ENCODE measurements around the gene ASIC2.

The ASIC2 gene

GRCh38 chr17:33044771-33045170 is 248.3 kb downstream of the ASIC2 start:
- no peak overlapping the region for H3K4me3 ChIP-seq (ENCODE audit: control insufficient read depth, low read depth, low read length)
- DNase-seq (ENCODE audit: low read depth), result no peak
- no peak for TF ChIP-seq CTCF (IDR thresholded peaks at IDR 0.05; ENCODE audit: control insufficient read depth, insufficient read depth, low read depth, low read length, missing control alignments)

GRCh38 chr17:33040461-33040860 is 252.6 kb downstream of the ASIC2 start:
- H3K4me3 ChIP-seq (ENCODE audit: control insufficient read depth, low read depth, low read length), result no peak overlapping the region
- no peak for DNase-seq (ENCODE audit: low read depth)
- no peak for TF ChIP-seq CTCF (IDR thresholded peaks at IDR 0.05; ENCODE audit: control insufficient read depth, insufficient read depth, low read depth, low read length, missing control alignments)

GRCh38 chr17:33039874-33040273 is 253.2 kb downstream of the ASIC2 start:
- peak; percentile 27 for DNase-seq (ENCODE audit: low read depth)
- no peak overlapping the region for H3K4me3 ChIP-seq (ENCODE audit: control insufficient read depth, low read depth, low read length)
- no peak for TF ChIP-seq CTCF (IDR thresholded peaks at IDR 0.05; ENCODE audit: control insufficient read depth, insufficient read depth, low read depth, low read length, missing control alignments)

- no peak overlapping the region for H3K4me3 ChIP-seq (ENCODE audit: control insufficient read depth, low read depth, low read length)
- TF ChIP-seq CTCF (IDR thresholded peaks at IDR 0.05; ENCODE audit: control insufficient read depth, insufficient read depth, low read depth, low read length, missing control alignments), result peak; percentile 44
- DNase-seq (ENCODE audit: low read depth), result no peak
These were observed 254.4 kb downstream of the ASIC2 start for GRCh38 chr17:33038740-33039139.

DNA sequence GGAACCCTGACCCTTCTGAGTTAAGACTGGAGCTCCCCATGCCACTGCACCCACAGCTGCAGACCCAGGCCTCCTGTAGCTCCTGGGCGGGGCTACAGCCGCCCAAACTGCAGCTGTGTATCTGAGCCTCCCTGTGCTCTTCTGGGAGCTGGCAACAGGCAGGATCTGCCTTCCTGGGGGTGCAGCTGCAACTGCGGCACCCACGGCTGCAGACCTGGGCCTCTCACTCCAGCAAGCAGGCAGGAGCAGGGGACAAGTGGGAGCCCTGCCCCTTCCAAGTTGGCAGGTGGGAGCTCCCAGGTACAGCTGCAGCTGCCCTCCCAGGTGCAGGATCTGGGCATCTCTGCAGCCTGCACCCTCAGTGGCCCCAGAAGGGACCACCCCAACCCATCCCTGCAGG is 259.9 kb downstream of the ASIC2 start:
- no peak for TF ChIP-seq CTCF (IDR thresholded peaks at IDR 0.05; ENCODE audit: control insufficient read depth, insufficient read depth, low read depth, low read length, missing control alignments)
- no peak overlapping the region for H3K4me3 ChIP-seq (ENCODE audit: control insufficient read depth, low read depth, low read length)
- DNase-seq (ENCODE audit: low read depth), result no peak

- no peak overlapping the region for H3K4me3 ChIP-seq (ENCODE audit: control insufficient read depth, low read depth, low read length)
- no peak for TF ChIP-seq CTCF (IDR thresholded peaks at IDR 0.05; ENCODE audit: control insufficient read depth, insufficient read depth, low read depth, low read length, missing control alignments)
- DNase-seq (ENCODE audit: low read depth), result no peak
These were observed 264.3 kb downstream of the ASIC2 start for GRCh38 chr17:33028778-33029177.

GRCh38 chr17:33028061-33028460 is 265.0 kb downstream of the ASIC2 start:
- H3K4me3 ChIP-seq (ENCODE audit: control insufficient read depth, low read depth, low read length), result no peak overlapping the region
- DNase-seq (ENCODE audit: low read depth), result no peak
- no peak for TF ChIP-seq CTCF (IDR thresholded peaks at IDR 0.05; ENCODE audit: control insufficient read depth, insufficient read depth, low read depth, low read length, missing control alignments)
